Measurements from ENCODE around the gene IL6.

- TF ChIP-seq POLR2A (IDR thresholded peaks at IDR 0.05) = no peak
- no peak for TF ChIP-seq CTCF (IDR thresholded peaks at IDR 0.05)
Measured at GRCh38 chr7:22680482-22680911, 46.5 kb upstream of the IL6 start.

Measured in body of pancreas (tissue), 4 donors.